K562 (cell line): ENCODE measurements around the gene DPP4.

Experiments used
- CAMTA2 ChIP-seq: fragments of 250-450 bp; sonication (Bioruptor Pico); conservative IDR thresholded peaks from 2 replicates; pipeline ENCODE4 v1.5.1; 2022
- CBX5 ChIP-seq: IDR thresholded peaks from 2 replicates; pipeline ENCODE4 v1.6.1; 2014; ENCODE audit warnings: low read depth, borderline replicate concordance
- EP300 ChIP-seq: IDR thresholded peaks from 2 replicates; pipeline ENCODE4 v1.6.1; 2012; ENCODE audit warnings: low read length, improper control_type of control experiment
- FOXM1 ChIP-seq, 2 experiments: fragments of 450-650 bp in 1 of 2; sonication (generic) in 1 of 2; formaldehyde crosslinking in 1 of 2; IDR thresholded peaks; 2 replicates each; pipeline versions ENCODE4 v1.6.1 to v1.9.0; 2017 to 2022; ENCODE audit warnings: low read depth in 2 of 2, mild to moderate bottlenecking in 2 of 2, missing genetic modification reagents in 1 of 2, moderate library complexity in 1 of 2
- HIVEP1 ChIP-seq: fragments of 250-450 bp; sonication (Bioruptor Pico); IDR thresholded peaks from 2 replicates; pipeline ENCODE4 v1.4.0; 2020; ENCODE audit warnings: mild to moderate bottlenecking
- LCOR ChIP-seq: sonication (generic); formaldehyde crosslinking; IDR thresholded peaks from 2 replicates; pipeline ENCODE4 v1.8.0; 2022; ENCODE audit warnings: mild to moderate bottlenecking, missing genetic modification reagents
- MED1 ChIP-seq: sonication (generic); formaldehyde crosslinking; IDR thresholded peaks from 2 replicates; pipeline ENCODE4 v1.8.1; 2023; ENCODE audit warnings: missing genetic modification reagents, borderline replicate concordance
- NR2C2 ChIP-seq, 2 experiments: fragments of 200-800 bp in 1 of 2; sonication (Bioruptor generic) in 1 of 2; sonication (generic) in 1 of 2; formaldehyde crosslinking in 1 of 2; IDR thresholded peaks; 2 replicates each; pipeline versions ENCODE4 v1.6.1 to v1.8.0; 2016 to 2022; ENCODE audit warnings: mild to moderate bottlenecking in 1 of 2, missing compliant biosample characterization in 1 of 2, missing genetic modification characterization in 1 of 2, missing genetic modification reagents in 1 of 2
- POLR2A ChIP-seq: fragments of 450-650 bp; conservative IDR thresholded peaks from 2 replicates; pipeline ENCODE4 v1.6.1; 2016
- POLR2AphosphoS5 ChIP-seq: IDR thresholded peaks from 2 replicates; pipeline ENCODE4 v1.6.1; 2011; ENCODE audit warnings: mild to moderate bottlenecking, low read depth, low read length, moderate library complexity; ENCODE audit not compliant: control insufficient read depth, insufficient read depth
- SIN3A ChIP-seq, 2 experiments: fragments of 150-350 bp in 1 of 2; IDR thresholded peaks; 2 replicates each; pipeline ENCODE4 v1.6.1; 2011 to 2016; ENCODE audit warnings: borderline replicate concordance in 2 of 2, low read depth in 2 of 2, low read length in 2 of 2, mild to moderate bottlenecking in 2 of 2, moderate library complexity in 2 of 2; ENCODE audit not compliant: control insufficient read depth in 1 of 2
- SRSF1 ChIP-seq: fragments of 200-400 bp; formaldehyde crosslinking; IDR thresholded peaks from 2 replicates; pipeline ENCODE4 v1.6.1; 2017; ENCODE audit warnings: mild to moderate bottlenecking, low read depth, low read length, moderate library complexity
- U2AF2 ChIP-seq: fragments of 200-400 bp; formaldehyde crosslinking; optimal IDR thresholded peaks from 2 replicates; pipeline ENCODE3; 2017; ENCODE audit warnings: low read depth, mild to moderate bottlenecking, low read length
- TF ChIP-seq, protein P1 (sequence below): fragments of 250-450 bp; sonication (Bioruptor Pico); IDR thresholded peaks from 2 replicates; pipeline ENCODE4 v1.5.0; 2021

DNA sequence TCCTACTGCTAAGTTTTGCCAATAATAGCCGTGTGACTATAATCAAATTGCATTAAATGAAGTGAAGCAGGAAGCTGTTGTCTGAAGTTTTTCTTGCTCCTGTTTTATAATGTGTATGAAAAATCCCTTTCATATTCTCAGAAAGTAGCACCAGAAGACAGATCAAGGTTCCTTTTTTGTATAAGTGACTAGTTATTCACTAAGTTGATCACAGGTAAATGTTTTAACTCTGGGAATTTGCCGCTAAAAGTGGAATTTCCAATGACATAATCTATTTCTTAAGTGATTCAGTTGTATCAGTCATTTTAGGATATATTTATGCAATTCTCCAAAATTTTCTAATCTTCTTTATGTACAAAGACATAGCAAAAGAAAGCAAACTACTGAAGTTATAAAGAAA is 99.6 kb downstream of the DPP4 start:
- TF ChIP-seq CAMTA2 (CRISPR knock-in tag) (no peak), HIVEP1 (no peak), CBX5 (no peak), LCOR (CRISPR knock-in tag) (no peak), POLR2A (no peak), MED1 (CRISPR knock-in tag) (no peak), EP300 (no peak), POLR2AphosphoS5 (no peak), FOXM1 (IDR thresholded peaks at IDR 0.05; ENCODE audit: low read depth) (no peak), FOXM1 (CRISPR knock-in tag; IDR thresholded peaks at IDR 0.05; ENCODE audit: low read depth) (no peak), SRSF1 (no peak), U2AF2 (no peak), SIN3A (IDR thresholded peaks at IDR 0.05; ENCODE audit: borderline replicate concordance in 2 of 2, control insufficient read depth in 1 of 2, low read depth in 2 of 2, low read length in 2 of 2) (no peak), NR2C2 (CRISPR knock-in tag; IDR thresholded peaks at IDR 0.05) (no peak), NR2C2 (tag; IDR thresholded peaks at IDR 0.05) (no peak)
- TF ChIP-seq, protein P1, sequence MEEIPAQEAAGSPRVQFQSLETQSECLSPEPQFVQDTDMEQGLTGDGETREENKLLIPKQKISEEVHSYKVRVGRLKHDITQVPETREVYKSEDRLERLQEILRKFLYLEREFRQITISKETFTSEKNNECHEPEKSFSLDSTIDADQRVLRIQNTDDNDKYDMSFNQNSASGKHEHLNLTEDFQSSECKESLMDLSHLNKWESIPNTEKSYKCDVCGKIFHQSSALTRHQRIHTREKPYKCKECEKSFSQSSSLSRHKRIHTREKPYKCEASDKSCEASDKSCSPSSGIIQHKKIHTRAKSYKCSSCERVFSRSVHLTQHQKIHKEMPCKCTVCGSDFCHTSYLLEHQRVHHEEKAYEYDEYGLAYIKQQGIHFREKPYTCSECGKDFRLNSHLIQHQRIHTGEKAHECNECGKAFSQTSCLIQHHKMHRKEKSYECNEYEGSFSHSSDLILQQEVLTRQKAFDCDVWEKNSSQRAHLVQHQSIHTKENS (CRISPR knock-in tag), result no peak
